Transverse colon (tissue), 4 donors: Measurements from ENCODE around the gene ROR1. TPM values are rescaled to one million over a fixed set of nuclear protein-coding genes. Genes with fewer than 3 reads are reported as not detected.

ENCODE experiments used
- DNase-seq: peaks from one replicate; pipeline ENCODE4 v3.0.0-alpha.2; 2019
- H3K27ac ChIP-seq, 4 donors: fragments of 200-600 bp; sonication (generic); 2 replicates each; pipeline ENCODE4 v1.5.1; 2016 to 2018; ENCODE audit warnings: inconsistent platforms in 4 of 4
- H3K27me3 ChIP-seq: fragments of 200-600 bp; sonication (generic); 2 replicates; pipeline ENCODE4 v1.5.1; 2017; ENCODE audit warnings: inconsistent platforms
- H3K36me3 ChIP-seq, 4 donors: fragments of 200-600 bp; sonication (generic); 2 replicates each; pipeline ENCODE4 v1.5.1; 2017 to 2019; ENCODE audit warnings: inconsistent platforms in 4 of 4
- H3K4me1 ChIP-seq, 4 donors: fragments of 200-600 bp; sonication (generic); 2 replicates each; pipeline ENCODE4 v1.5.1; 2017 to 2020; ENCODE audit warnings: inconsistent platforms in 4 of 4
- H3K4me3 ChIP-seq, 4 donors: fragments of 200-600 bp; sonication (generic); 1 replicate in 1 of 4; 2 replicates in 3 of 4; pipeline versions ENCODE4 v1.5.1 to v1.6.1; 2017 to 2019; ENCODE audit warnings: inconsistent platforms in 4 of 4
- H3K9me3 ChIP-seq, 2 donors: fragments of 200-600 bp; sonication (generic); 2 replicates each; pipeline ENCODE4 v1.5.1; 2017 to 2019; ENCODE audit warnings: inconsistent platforms in 2 of 2
- EP300 ChIP-seq: sonication (generic); formaldehyde crosslinking; IDR thresholded peaks from one replicate; pipeline ENCODE4 v1.6.1; 2017; ENCODE audit warnings: antibody characterized with exemption, low read depth
- POLR2A ChIP-seq: fragments of 450-650 bp; IDR thresholded peaks from one replicate; pipeline ENCODE4 v1.6.1; 2016; ENCODE audit warnings: antibody characterized with exemption, mild to moderate bottlenecking, moderate library complexity
- POLR2AphosphoS5 ChIP-seq, 3 donors: sonication (generic); formaldehyde crosslinking; IDR thresholded peaks; one replicate each; pipeline ENCODE4 v1.6.1; 2016; ENCODE audit warnings: antibody characterized with exemption in 3 of 3
- WGBS, 2 donors: methylation state at CpG; one replicate each; pipeline ENCODE4 v1.1.5; 2018; ENCODE audit warnings: low coverage in 1 of 2; 5-methylcytosine and 5-hydroxymethylcytosine counted together
- in situ Hi-C, 4 donors: fragments of 200-750 bp; cut with MboI; loops; one replicate each; pipeline versions ENCODE4 v1.15.0 to v1.15.1; 2017; ENCODE audit warnings: low sequenced_read_pairs in 3 of 4, low pct_ligation_motif_present in 1 of 4, low pct_unique_long_range_greater_than_20kb in 1 of 4
- intact Hi-C: fragments of 100-400 bp; cut with DNase I; formaldehyde crosslinking; loops from one replicate; pipeline ENCODE4 v1.15.1; 2023; ENCODE audit warnings: low total_unique reads
- total RNA-seq, 4 donors: library from RNA; depleted of rRNA; stranded (reverse); fragments of >200 nt; gene quantifications; one replicate each; pipeline ENCODE4 v1.1.0, GENCODE V29; 2016
- TF ChIP-seq, protein P1 (sequence below), 5 experiments: fragments of 200-600 bp in 3 of 5; fragments of 450-650 bp in 2 of 5; sonication (generic) in 3 of 5; IDR thresholded peaks; 1 replicate in 2 of 5; 2 replicates in 3 of 5; pipeline ENCODE4 v1.5.1; 2016 to 2017; ENCODE audit warnings: antibody characterized with exemption in 5 of 5, inconsistent platforms in 3 of 5, mild to moderate bottlenecking in 2 of 5, moderate library complexity in 1 of 5

The ROR1 gene
- total RNA-seq, 4 donors from 2014 or later: 3.0 to 6.7 (median 4.6) TPM

DNA sequence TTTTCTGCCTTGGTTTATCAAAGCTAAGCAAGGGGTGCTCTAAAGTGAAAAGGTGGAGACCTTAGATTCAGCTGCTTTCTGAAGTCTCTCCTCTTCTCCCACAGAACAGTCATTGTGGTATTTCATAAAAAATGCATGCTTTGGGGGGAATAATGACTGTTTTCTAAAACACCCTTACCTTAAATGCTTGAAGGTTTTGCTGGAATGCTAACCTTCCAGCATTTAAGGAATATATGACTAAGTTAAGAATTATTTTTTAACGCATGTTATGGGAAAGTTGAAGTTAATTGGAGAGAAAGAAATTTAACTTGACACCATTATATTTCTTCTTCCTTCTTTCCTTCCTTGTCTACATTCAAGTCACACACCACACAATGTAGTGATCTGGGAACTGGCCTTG lies 162.5 kb downstream of the ROR1 start:
- TF ChIP-seq, protein P1, sequence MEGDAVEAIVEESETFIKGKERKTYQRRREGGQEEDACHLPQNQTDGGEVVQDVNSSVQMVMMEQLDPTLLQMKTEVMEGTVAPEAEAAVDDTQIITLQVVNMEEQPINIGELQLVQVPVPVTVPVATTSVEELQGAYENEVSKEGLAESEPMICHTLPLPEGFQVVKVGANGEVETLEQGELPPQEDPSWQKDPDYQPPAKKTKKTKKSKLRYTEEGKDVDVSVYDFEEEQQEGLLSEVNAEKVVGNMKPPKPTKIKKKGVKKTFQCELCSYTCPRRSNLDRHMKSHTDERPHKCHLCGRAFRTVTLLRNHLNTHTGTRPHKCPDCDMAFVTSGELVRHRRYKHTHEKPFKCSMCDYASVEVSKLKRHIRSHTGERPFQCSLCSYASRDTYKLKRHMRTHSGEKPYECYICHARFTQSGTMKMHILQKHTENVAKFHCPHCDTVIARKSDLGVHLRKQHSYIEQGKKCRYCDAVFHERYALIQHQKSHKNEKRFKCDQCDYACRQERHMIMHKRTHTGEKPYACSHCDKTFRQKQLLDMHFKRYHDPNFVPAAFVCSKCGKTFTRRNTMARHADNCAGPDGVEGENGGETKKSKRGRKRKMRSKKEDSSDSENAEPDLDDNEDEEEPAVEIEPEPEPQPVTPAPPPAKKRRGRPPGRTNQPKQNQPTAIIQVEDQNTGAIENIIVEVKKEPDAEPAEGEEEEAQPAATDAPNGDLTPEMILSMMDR (IDR thresholded peaks at IDR 0.05): no peak
- no peak for TF ChIP-seq POLR2AphosphoS5 (IDR thresholded peaks at IDR 0.05)
- TF ChIP-seq EP300: no peak
- Histone ChIP-seq H3K9me3 (no peaks in the 10 kb centered on the region), H3K27me3 (no peaks in the 10 kb centered on the region), H3K4me3 (no peak overlapping the region), H3K27ac (no peak overlapping the region), H3K4me1 (peaks cover 0 to 6% (median 0%) of the 10 kb centered on the region in 4 donors), H3K36me3 (no peaks in the 10 kb centered on the region)
- 88 to 98% methylated on average over 1 of the region's 1 CpG for WGBS, 2 donors
- intact Hi-C loops: no loop called here
- no peak for DNase-seq
- in situ Hi-C loops: no loop called here

DNA sequence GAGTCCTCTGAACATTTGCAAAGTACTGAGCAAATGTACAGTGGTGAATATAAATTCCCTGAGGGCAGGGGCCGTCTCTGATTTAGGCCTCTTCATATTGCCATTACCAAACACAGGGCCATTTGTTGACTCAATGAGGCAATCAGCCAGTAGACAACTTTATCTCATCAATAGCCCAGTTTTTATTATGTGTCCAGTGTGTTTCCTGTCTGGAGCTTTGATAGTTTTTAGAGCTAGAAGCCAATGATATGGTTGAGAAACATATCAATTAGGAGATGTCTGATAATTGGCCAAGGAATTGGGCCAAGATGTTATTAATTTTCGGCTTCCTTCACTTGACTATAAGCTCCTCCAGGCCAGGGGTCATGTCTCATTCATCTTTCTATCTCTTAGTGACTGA lies 163.0 kb downstream of the ROR1 start:
- Histone ChIP-seq H3K4me1 (peaks cover 0 to 6% (median 0%) of the 10 kb centered on the region in 4 donors), H3K36me3 (no peaks in the 10 kb centered on the region), H3K27me3 (no peaks in the 10 kb centered on the region), H3K4me3 (no peak overlapping the region), H3K27ac (no peak overlapping the region), H3K9me3 (no peaks in the 10 kb centered on the region)
- intact Hi-C loops: no loop called here
- no peak for DNase-seq
- in situ Hi-C loops: no loop called here
- WGBS, 2 donors: 79% methylated on average over 2 of the region's 2 CpGs; no CpG with 5 or more reads in 1 of the 2 donors
- TF ChIP-seq POLR2AphosphoS5 (IDR thresholded peaks at IDR 0.05) (no peak), EP300 (no peak), POLR2A (no peak)
- TF ChIP-seq, protein P1 (IDR thresholded peaks at IDR 0.05): no peak

DNA sequence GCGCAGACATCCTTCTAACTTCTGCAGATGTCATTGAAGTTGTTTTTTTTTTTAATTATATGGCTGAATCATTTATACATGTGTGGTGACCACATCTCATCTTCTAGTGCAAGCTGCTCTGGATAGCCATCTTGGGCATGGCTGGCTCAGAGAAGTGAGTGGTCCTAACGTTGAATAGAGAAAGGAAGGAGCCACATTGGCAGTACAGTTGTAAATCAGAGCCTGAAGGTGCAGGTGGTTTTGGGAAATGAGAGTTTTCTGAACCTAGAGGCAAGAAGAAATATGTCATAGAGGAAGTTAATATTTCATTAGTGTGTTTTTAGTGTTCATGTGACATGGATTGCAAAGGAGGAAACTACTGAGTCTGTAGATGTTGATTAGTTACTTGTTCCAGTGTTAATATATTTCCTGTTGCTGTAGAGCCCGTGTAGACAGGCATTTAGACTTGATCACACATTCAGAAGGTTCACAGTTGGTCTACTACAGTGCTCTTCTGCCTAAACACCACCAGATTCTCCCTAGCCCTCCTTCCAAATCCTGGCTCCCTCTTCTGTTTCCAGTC lies 163.7 kb downstream of the ROR1 start:
- intact Hi-C loops (no loop called here), in situ Hi-C loops (no loop called here)
- DNase-seq: no peak
- no peaks in the 10 kb centered on the region for H3K9me3 ChIP-seq
- H3K27me3 ChIP-seq: no peaks in the 10 kb centered on the region
- TF ChIP-seq, protein P1 (IDR thresholded peaks at IDR 0.05): no peak
- WGBS, 2 donors: 44 to 72% methylated on average over 3 of the region's 3 CpGs
- H3K4me1 ChIP-seq: peaks cover 0 to 6% (median 0%) of the 10 kb centered on the region in 4 donors
- H3K27ac ChIP-seq: no peak overlapping the region
- H3K36me3 ChIP-seq: no peaks in the 10 kb centered on the region
- no peak overlapping the region for H3K4me3 ChIP-seq

GRCh38 chr1:63940440-63940839 lies 166.6 kb downstream of the ROR1 start:
- peaks cover 0 to 3% (median 0%) of the 10 kb centered on the region in 4 donors for H3K4me1 ChIP-seq
- DNase-seq: no peak
- WGBS, 2 donors: 92 to 100% methylated on average over 2 of the region's 2 CpGs
- H3K36me3 ChIP-seq: no peaks in the 10 kb centered on the region
- no peaks in the 10 kb centered on the region for H3K27me3 ChIP-seq
- no peak overlapping the region for H3K4me3 ChIP-seq
- intact Hi-C loops (no loop called here), in situ Hi-C loops (no loop called here)
- H3K9me3 ChIP-seq: no peaks in the 10 kb centered on the region
- TF ChIP-seq POLR2AphosphoS5 (IDR thresholded peaks at IDR 0.05): no peak
- TF ChIP-seq EP300: no peak
- no peak for TF ChIP-seq POLR2A
- TF ChIP-seq, protein P1 (IDR thresholded peaks at IDR 0.05): no peak
- H3K27ac ChIP-seq: no peak overlapping the region
